Spleen (tissue), 11 donors: ENCODE data around the gene NPBWR2. TPM values are rescaled to one million over a fixed set of nuclear protein-coding genes. Genes with fewer than 3 reads are reported as not detected.

Experiments
- DNase-seq: peaks from one replicate; pipeline ENCODE4 v3.0.0-alpha.2; 2020
- H3K27ac ChIP-seq, 8 donors: fragments of 200-600 bp; sonication (generic) in 7 of 8; 1 replicate in 4 of 8; 2 replicates in 4 of 8; pipeline versions ENCODE4 v1.5.0 to v1.8.0; 2016 to 2021; ENCODE audit warnings: inconsistent platforms in 4 of 8, mild to moderate bottlenecking in 4 of 8, moderate library complexity in 1 of 8
- H3K27me3 ChIP-seq, 7 donors: fragments of 200-600 bp; sonication (generic) in 6 of 7; replicated peaks in 1 of 7; 1 replicate in 4 of 7; 2 replicates in 3 of 7; pipeline versions ENCODE4 v1.5.0 to v1.8.0; 2016 to 2021; ENCODE audit warnings: inconsistent platforms in 3 of 7, mild to moderate bottlenecking in 1 of 7
- H3K36me3 ChIP-seq, 6 donors: fragments of 200-600 bp; sonication (generic) in 5 of 6; 1 replicate in 4 of 6; 2 replicates in 2 of 6; pipeline versions ENCODE4 v1.5.0 to v1.8.0; 2016 to 2021; ENCODE audit warnings: inconsistent platforms in 2 of 6
- H3K4me1 ChIP-seq, 6 donors: fragments of 200-600 bp; sonication (generic) in 5 of 6; 1 replicate in 3 of 6; 2 replicates in 3 of 6; pipeline versions ENCODE4 v1.5.0 to v1.8.0; 2016 to 2021; ENCODE audit warnings: inconsistent platforms in 3 of 6
- H3K4me3 ChIP-seq, 8 donors: fragments of 200-600 bp; sonication (generic) in 7 of 8; 1 replicate in 4 of 8; 2 replicates in 4 of 8; pipeline versions ENCODE4 v1.5.0 to v1.8.0; 2016 to 2021; ENCODE audit warnings: inconsistent platforms in 4 of 8, mild to moderate bottlenecking in 4 of 8, moderate library complexity in 2 of 8
- H3K9me3 ChIP-seq, 8 donors: fragments of 200-600 bp; sonication (generic) in 7 of 8; 1 replicate in 4 of 8; 2 replicates in 4 of 8; pipeline versions ENCODE4 v1.5.0 to v1.8.0; 2016 to 2021; ENCODE audit warnings: inconsistent platforms in 4 of 8
- POLR2A ChIP-seq, 3 donors: fragments of 450-650 bp; IDR thresholded peaks; one replicate each; pipeline ENCODE4 v1.5.1; 2017; ENCODE audit warnings: antibody characterized with exemption in 3 of 3, mild to moderate bottlenecking in 1 of 3
- POLR2AphosphoS5 ChIP-seq, 3 donors: sonication (generic); formaldehyde crosslinking; IDR thresholded peaks; one replicate each; pipeline ENCODE4 v1.5.1; 2017; ENCODE audit warnings: antibody characterized with exemption in 3 of 3
- WGBS, 5 donors: extraction: QIAGEN DNeasy Blood & Tissue Kit in 3 of 5; methylation state at CpG; one replicate each; pipeline versions ENCODE4 v1.1.5 to v1.1.7; 2013 to 2018; 5-methylcytosine and 5-hydroxymethylcytosine counted together
- intact Hi-C: fragments of 100-400 bp; cut with DNase I; formaldehyde crosslinking; loops from one replicate; pipeline ENCODE4 v1.15.0; 2023; ENCODE audit warnings: low total_unique reads
- microRNA-seq, 3 donors: library from miRNA; unstranded; fragments of <30 nt; microRNA quantifications; one replicate each; pipeline versions ENCODE4 to v1.1.0, GENCODE V29; 2019 to 2020
- polyA plus RNA-seq, 3 donors: library from polyadenylated mRNA; stranded (reverse); fragments of 200-250 nt; gene quantifications; one replicate each; pipeline ENCODE4 v1.2.1, GENCODE V29; 2013
- small RNA-seq, 4 donors: library from RNA; depleted of rRNA; stranded (forward); fragments of <200 nt; gene quantifications; one replicate each; pipeline ENCODE3, GENCODE V24; 2016
- total RNA-seq, 7 donors: library from RNA; depleted of rRNA in 3 of 7; stranded (reverse); fragments of >200 nt in 3 of 7; fragmentation: NEBNext Ultra II Directional in 4 of 7; extraction: Animal tissue kit (Norgen Biotek cat#: 25700) in 4 of 7; gene quantifications; one replicate each; pipeline versions ENCODE4 v1.1.0 to v1.2.1, GENCODE V29; 2016 to 2021
- TF ChIP-seq, protein P1 (sequence below), 11 experiments: fragments of 200-600 bp in 7 of 11; fragments of 450-650 bp in 4 of 11; sonication (generic) in 4 of 11; IDR thresholded peaks in 8 of 11; conservative IDR thresholded peaks in 3 of 11; 1 replicate in 7 of 11; 2 replicates in 4 of 11; pipeline versions ENCODE4 v1.4.0 to v1.8.0; 2016 to 2021; ENCODE audit warnings: antibody characterized with exemption in 11 of 11, inconsistent platforms in 4 of 11, mild to moderate bottlenecking in 1 of 11
- donor health status: healthy with polysubstance abuse.
- donor health status: DM: no; HTN: no; CAD: no; lungs with moderate emphysema.
- donor health status: DM: no; HTN: no; CAD: no.
- donor health status: Bipolar disorder and iron deficiency.
- donor health status: healthy.
- donor health status: DM: no; HTN: no; CAD: no.
- donor health status: DM: yes; HTN: yes; CAD: no.

Gene NPBWR2
- total and polyA plus RNA-seq, 10 donors, result 0.26 TPM; not detected in 9

DNA sequence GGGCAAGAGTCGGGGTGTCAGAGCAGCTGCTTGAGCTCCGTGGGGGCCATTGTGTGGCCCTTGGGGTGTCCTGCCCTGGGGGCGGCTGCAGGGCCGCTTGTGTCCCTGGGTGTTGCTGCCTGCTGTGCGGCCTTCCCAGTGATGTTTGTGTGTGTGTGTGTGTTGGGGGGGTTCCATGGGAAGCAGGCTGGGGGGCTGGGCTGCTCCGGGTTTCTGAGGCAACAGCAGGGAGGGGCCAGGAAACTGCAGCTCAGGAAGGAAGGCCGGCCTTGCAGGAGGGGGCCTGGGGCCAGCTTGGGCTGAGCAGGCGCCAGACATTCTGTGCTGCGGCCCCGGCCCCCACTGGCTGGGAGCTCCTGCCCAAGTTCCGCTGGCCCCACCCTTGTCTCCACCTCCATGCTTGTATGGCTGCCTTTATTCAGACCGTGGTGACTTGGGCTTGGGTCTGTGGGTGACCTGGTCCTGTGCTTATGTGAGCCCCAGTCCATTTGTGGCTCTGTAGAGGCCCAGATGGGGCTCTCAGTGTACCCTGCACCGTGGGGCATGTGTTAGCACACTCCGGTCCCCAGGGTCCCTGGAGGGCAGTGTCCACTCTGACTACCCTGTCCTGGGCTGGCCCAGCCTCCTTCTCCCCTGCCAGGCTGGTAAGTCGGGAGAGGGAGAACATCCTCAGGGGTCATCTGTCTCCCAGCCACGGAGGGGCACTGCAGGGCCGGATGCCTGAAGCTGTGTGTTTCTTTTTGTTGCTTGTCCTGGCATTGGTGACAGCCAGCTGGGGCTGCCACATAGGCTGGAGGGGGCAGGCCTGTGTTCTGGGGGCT lies 53.3 kb downstream of the NPBWR2 start:
- H3K4me1 ChIP-seq, result peaks cover 17 to 95% (median 85%) of the 10 kb centered on the region in 6 donors
- TF ChIP-seq POLR2AphosphoS5 (IDR thresholded peaks at IDR 0.05), result peak; percentile 55 to 85 (median 77)
- TF ChIP-seq, protein P1, sequence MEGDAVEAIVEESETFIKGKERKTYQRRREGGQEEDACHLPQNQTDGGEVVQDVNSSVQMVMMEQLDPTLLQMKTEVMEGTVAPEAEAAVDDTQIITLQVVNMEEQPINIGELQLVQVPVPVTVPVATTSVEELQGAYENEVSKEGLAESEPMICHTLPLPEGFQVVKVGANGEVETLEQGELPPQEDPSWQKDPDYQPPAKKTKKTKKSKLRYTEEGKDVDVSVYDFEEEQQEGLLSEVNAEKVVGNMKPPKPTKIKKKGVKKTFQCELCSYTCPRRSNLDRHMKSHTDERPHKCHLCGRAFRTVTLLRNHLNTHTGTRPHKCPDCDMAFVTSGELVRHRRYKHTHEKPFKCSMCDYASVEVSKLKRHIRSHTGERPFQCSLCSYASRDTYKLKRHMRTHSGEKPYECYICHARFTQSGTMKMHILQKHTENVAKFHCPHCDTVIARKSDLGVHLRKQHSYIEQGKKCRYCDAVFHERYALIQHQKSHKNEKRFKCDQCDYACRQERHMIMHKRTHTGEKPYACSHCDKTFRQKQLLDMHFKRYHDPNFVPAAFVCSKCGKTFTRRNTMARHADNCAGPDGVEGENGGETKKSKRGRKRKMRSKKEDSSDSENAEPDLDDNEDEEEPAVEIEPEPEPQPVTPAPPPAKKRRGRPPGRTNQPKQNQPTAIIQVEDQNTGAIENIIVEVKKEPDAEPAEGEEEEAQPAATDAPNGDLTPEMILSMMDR (IDR thresholded peaks at IDR 0.05 in 8 of 11, conservative IDR thresholded peaks at IDR 0.05 in 3 of 11), result peak in 5 of 11 experiments; percentile 14 to 40 (median 32)
- peak in 1 of 3 donors; percentile 7 for TF ChIP-seq POLR2A (IDR thresholded peaks at IDR 0.05)
- H3K9me3 ChIP-seq, result no peaks in the 10 kb centered on the region
- intact Hi-C loops, result no loop called here
- DNase-seq, result peak; percentile 90
- 15 to 29% (median 18%) methylated on average over 11 to 17 of the region's 17 CpGs for WGBS, 5 donors
- peak overlapping the region in 2 of 8 donors; percentile 0 to 38 for H3K4me3 ChIP-seq
- H3K27ac ChIP-seq, result peak overlapping the region; percentile 51 to 91 (median 85)
- H3K36me3 ChIP-seq, result no peaks in the 10 kb centered on the region
- peaks cover 0 to 83% (median 16%) of the 10 kb centered on the region in 7 donors for H3K27me3 ChIP-seq

Small RNAs within 50 kb of the gene (microRNA-seq; reads per million reads assigned to microRNA genes)
- gene MIR6813, result 3.1 to 8.8 (median 6.9) reads per million in 3 donors

Small RNAs within 50 kb of the gene (small RNA-seq; reads per million reads assigned to genes)
- gene AL355803.1, result 0 reads per million in 4 donors
- gene MIR6813, result 0 to 0.14 (median 0.04) reads per million in 4 donors

Other genes starting within 250 kb of the NPBWR2 start
- gene ABHD16B, start 246.1 kb downstream of the NPBWR2 start, total RNA-seq, result not detected
- gene ABHD16B, start 246.1 kb downstream of the NPBWR2 start, polyA plus RNA-seq, result under 1 TPM; 0.49 to 0.86 (median 0.57) TPM
- 100 to 1,000 TPM in 1 of 7 donors, 10 to 100 TPM in 6; 66.3 to 102 (median 92.1) TPM for gene TPD52L2, start 242.3 kb downstream of the NPBWR2 start, total RNA-seq
- gene TPD52L2, start 242.3 kb downstream of the NPBWR2 start, polyA plus RNA-seq, result 10 to 100 TPM; 60.2 to 94.6 (median 63.5) TPM
- 10 to 100 TPM; 47.5 to 83.1 (median 65.4) TPM for gene DNAJC5, start 212.4 kb downstream of the NPBWR2 start, total RNA-seq
- gene DNAJC5, start 212.4 kb downstream of the NPBWR2 start, polyA plus RNA-seq, result 10 to 100 TPM; 12.7 to 32.3 (median 15.2) TPM
- 10 to 100 TPM; 34.2 to 52.2 (median 47.1) TPM for gene UCKL1, start 151.1 kb downstream of the NPBWR2 start, total RNA-seq
- 10 to 100 TPM; 36.0 to 68.0 (median 62.7) TPM for gene UCKL1, start 151.1 kb downstream of the NPBWR2 start, polyA plus RNA-seq
- gene ZNF512B, start 137.6 kb downstream of the NPBWR2 start, total RNA-seq, result 10 to 100 TPM in 6 of 7 donors, 1 to 10 TPM in 1; 9.5 to 21.8 (median 12.8) TPM
- gene ZNF512B, start 137.6 kb downstream of the NPBWR2 start, polyA plus RNA-seq, result 10 to 100 TPM in 1 of 3 donors, 1 to 10 TPM in 2; 3.4 to 12.0 (median 3.8) TPM
- gene SAMD10, start 127.9 kb downstream of the NPBWR2 start, total RNA-seq, result 10 to 100 TPM in 3 of 7 donors, 1 to 10 TPM in 4; 6.0 to 13.8 (median 8.9) TPM
- gene SAMD10, start 127.9 kb downstream of the NPBWR2 start, polyA plus RNA-seq, result 10 to 100 TPM in 1 of 3 donors, 1 to 10 TPM in 2; 5.9 to 10.1 (median 6.1) TPM
- gene PRPF6, start 126.4 kb downstream of the NPBWR2 start, total RNA-seq, result 10 to 100 TPM; 53.4 to 71.1 (median 61.6) TPM
- 10 to 100 TPM; 39.9 to 52.4 (median 41.9) TPM for gene PRPF6, start 126.4 kb downstream of the NPBWR2 start, polyA plus RNA-seq
- 1 to 10 TPM in 5 of 7 donors, under 1 TPM in 2; 0.85 to 3.4 (median 2.0) TPM for gene C20orf204, start 71.4 kb downstream of the NPBWR2 start, total RNA-seq
- gene C20orf204, start 71.4 kb downstream of the NPBWR2 start, polyA plus RNA-seq, result 1 to 10 TPM; 1.5 to 3.9 (median 1.9) TPM
- 10 to 100 TPM; 12.1 to 63.1 (median 42.0) TPM for gene SOX18, start 57.9 kb downstream of the NPBWR2 start, total RNA-seq
- gene SOX18, start 57.9 kb downstream of the NPBWR2 start, polyA plus RNA-seq, result 10 to 100 TPM in 2 of 3 donors, 1 to 10 TPM in 1; 7.3 to 25.5 (median 22.3) TPM
- gene TCEA2, start 44.4 kb downstream of the NPBWR2 start, total RNA-seq, result 10 to 100 TPM; 18.6 to 60.8 (median 45.0) TPM
- 10 to 100 TPM; 35.9 to 47.5 (median 41.5) TPM for gene TCEA2, start 44.4 kb downstream of the NPBWR2 start, polyA plus RNA-seq
- 100 to 1,000 TPM in 4 of 7 donors, 10 to 100 TPM in 3; 91.6 to 186 (median 107) TPM for gene RGS19, start 28.0 kb downstream of the NPBWR2 start, total RNA-seq
- 100 to 1,000 TPM in 1 of 3 donors, 10 to 100 TPM in 2; 80.4 to 125 (median 82.0) TPM for gene RGS19, start 28.0 kb downstream of the NPBWR2 start, polyA plus RNA-seq
- 1 to 10 TPM; 3.7 to 7.9 (median 5.1) TPM for gene OPRL1, start 27.5 kb downstream of the NPBWR2 start, total RNA-seq
- gene OPRL1, start 27.5 kb downstream of the NPBWR2 start, polyA plus RNA-seq, result 1 to 10 TPM; 1.9 to 4.9 (median 2.5) TPM
- gene LKAAEAR1, start 23.2 kb downstream of the NPBWR2 start, total RNA-seq, result under 1 TPM in 1 of 7 donors, not detected in 6; 0.66 TPM
- gene LKAAEAR1, start 23.2 kb downstream of the NPBWR2 start, polyA plus RNA-seq, result under 1 TPM; 0.26 to 0.53 (median 0.48) TPM
- 1 to 10 TPM in 2 of 7 donors, under 1 TPM in 2, not detected in 3; 0.57 to 2.2 (median 0.84) TPM for gene MYT1, start 56.9 kb upstream of the NPBWR2 start, total RNA-seq
- gene MYT1, start 56.9 kb upstream of the NPBWR2 start, polyA plus RNA-seq, result under 1 TPM; 0.08 to 0.80 (median 0.24) TPM
- 100 to 1,000 TPM in 1 of 7 donors, 10 to 100 TPM in 6; 55.4 to 104 (median 78.1) TPM for gene PCMTD2, start 148.2 kb upstream of the NPBWR2 start, total RNA-seq
- gene PCMTD2, start 148.2 kb upstream of the NPBWR2 start, polyA plus RNA-seq, result 10 to 100 TPM; 36.0 to 38.5 (median 37.3) TPM